ENCODE results near the gene CDC20B.
A peak's percentile ranks its signal among the peaks of the same experiment; 100 is the strongest.
"Not testable (repeated sequence)": the region's sequence is repeated elsewhere in the genome, so short reads cannot be mapped to it uniquely, and the experiment has no call there.

CDC20B gene

DNA sequence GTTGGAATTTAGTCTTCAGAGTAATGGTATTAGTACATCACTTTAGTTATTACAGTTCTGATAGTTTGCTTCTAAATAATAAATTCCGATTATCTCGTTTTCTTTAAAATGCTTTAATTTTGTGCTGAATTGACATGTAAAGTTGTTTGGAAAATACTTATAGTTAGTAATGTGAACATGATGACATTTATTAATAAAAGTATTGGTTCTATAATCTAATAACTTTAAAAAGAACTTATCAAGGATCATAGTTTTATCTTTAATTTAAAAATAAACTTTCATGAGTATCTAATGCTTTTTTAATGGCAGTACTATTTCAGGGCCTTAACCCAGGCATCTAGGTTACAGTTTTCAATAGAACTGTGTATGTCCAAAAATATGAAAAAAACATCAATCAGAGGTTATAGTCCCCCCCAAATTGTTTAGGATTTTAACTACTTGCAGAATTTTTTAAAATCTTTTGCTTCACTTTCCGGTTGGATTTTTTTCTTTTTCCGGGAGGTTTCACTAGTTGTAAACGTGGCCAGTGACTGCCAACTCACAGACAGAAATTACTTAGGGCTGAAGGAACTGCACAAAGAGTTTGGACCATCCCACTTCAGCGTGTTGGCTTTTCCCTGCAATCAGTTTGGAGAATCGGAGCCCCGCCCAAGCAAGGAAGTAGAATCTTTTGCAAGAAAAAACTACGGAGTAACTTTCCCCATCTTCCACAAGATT lies 12.3 kb downstream of the CDC20B start:
- DNase-seq (ENCODE audit: low read depth), result no peak

DNA sequence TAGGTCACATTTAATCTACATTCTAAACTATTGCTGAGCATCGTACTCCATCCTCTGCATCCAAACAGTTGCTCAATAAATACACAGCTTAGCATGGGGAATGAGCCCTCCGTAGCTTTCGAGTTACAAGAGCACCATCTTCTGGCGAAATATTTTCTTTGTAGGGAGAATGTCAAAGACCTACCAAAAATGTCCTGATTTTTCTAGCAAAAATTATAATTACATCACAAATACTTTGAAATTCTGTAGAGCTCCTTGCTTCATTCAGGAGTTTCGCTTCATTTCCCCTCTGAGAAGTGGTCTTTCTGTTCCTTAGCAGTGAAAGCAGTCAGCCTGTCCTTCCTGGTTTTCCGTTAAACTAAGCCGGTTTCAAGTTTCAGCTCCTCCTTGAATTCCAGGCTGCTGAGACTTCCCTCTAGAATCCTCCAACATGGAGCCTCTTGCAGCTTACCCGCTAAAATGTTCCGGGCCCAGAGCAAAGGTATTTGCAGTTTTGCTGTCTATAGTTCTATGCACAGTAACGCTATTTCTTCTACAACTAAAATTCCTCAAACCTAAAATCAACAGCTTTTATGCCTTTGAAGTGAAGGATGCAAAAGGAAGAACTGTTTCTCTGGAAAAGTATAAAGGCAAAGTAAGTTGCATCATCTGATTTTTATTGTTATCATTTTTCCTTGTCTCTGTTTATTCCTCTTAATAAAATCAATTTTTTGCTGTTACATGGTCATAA lies 13.0 kb downstream of the CDC20B start, which contains the start of gene GPX8:
Gene GPX8 (plus strand): TSS at position 409 of the 730 bp plus-strand sequence. CDS start 22 bp downstream, at position 431.
- DNase-seq (ENCODE audit: low read depth), result no peak

DNA sequence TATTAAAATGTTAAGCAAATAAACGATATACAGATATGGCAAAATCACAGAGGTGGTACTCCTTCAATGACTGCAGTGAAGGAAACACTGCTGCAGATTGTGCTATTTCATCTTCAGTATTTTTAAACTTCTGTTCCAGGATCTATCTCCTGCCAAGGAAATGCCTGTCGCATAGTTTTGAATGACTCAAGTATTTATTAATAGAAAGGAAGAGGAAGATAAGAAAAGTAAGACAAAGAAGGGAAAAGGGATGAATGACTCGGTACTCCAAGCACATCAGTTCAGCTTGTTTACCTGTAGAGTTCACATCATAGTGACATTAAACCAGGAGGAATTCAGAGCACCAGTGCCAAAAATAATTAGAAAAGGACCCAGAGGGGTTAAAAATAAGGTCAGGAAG lies 18.1 kb downstream of the CDC20B start:
- DNase-seq (ENCODE audit: low read depth), result no peak

DNA sequence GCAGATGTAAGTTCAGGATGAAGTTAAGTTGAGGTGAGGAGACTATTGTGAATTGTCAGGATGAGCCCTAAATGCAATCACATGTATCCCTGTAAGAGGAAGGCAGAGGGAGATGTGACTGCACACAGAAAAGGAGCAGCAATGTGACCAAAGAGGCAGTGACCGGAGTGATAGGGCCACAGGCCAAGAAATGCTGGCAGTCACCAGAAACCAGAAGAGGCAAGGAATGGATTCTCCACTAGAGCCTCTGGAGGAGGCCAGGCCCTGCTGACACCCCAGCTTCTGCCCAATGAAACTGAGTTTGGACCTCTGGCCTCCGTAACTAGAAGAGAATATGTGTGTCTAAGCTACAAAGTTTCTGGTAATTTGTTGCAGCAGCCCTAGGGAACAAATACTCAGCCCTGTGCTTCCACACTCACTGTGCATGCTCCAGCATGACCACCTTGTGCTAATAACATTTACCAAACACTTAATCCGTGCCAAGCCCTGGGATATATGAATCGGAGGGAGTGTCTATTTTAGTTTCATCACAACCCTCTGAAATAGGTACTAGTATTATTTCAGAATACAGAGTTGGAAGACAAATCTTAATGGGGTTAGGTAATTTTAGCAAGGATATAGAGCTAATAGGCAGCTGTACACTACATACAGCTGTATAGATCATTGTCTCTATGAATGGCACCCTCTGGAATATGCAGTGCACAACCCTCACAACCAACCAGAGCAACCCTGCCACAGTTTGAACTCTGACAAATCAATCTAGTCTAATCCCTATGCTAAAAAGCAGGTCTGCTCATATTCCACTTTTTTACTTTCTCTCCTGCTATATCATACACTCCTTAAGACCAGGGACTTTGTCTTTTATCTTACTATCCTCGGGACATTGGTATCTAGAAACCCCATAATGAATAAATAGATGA lies 20.8 kb downstream of the CDC20B start:
- DNase-seq (ENCODE audit: low read depth), result no peak

DNA sequence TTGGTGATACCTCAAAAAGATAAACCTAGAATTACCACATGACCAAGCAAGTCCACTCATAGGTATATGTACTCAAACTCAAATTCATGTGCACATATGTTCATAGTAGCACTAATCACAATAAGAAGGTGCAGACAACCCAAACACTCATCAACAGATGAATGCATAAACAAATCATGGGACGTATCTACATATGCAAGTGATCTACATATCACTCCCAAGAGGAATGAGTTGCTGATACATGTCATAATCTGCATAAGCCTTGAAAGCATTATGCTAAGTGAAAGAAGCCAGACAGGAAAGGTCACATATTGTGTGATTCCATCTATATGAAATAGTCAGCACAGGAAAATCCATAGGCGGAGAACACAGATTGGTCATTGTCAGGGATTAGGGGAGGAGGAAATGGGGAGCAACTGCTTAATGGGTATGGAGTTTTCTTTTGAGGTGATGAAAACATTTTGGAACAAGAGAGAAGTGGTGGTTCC lies 23.6 kb downstream of the CDC20B start:
- no peak for DNase-seq (ENCODE audit: low read depth)

DNA sequence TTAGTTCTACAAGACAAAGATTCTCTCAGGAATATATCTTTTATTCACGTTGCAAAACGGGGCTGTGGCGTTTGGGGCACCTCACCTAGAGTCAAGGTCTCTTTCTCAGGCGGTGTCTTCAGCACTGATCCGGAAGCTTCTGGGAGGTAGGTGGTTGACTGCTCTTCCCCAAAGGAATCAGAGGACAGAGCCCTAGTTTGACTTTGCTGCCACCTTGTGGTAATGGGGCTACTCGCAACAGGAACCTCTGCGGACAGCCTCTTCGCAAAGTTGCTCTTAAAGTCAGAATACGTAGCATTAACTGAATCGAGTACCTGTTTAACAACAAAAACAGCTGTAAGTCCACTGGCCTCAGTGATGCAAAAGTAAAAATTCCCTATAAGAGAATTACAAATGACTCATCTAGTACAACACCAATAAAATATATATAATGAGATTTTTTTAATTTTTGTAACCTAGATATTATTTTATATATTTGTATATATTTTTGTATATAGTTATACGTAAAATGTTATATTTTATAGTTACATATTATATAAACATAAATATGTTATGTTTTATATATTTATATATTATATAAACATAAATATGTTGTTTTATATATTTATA lies 26.3 kb downstream of the CDC20B start:
- DNase-seq (ENCODE audit: low read depth), result peak; percentile 48

DNA sequence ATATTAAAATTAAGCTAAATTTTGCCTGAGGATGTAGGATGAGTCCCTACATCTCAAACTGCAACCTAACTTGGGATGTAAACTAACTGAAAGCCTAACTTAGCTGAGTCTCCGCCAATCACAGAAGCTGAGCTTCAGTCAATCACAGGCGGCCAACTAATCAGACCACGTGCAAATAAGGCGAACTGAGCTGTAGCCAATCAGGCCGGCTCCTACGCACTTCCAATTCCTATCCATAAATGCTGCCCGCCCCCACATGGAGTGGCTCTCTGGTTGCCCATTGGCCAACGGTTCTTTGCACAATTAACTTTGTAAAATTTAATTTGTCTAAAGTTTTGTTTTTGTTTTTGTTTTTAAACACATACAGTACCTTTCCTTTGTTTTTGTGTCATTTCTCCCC lies 26.9 kb downstream of the CDC20B start:
- DNase-seq (ENCODE audit: low read depth), result no peak

DNA sequence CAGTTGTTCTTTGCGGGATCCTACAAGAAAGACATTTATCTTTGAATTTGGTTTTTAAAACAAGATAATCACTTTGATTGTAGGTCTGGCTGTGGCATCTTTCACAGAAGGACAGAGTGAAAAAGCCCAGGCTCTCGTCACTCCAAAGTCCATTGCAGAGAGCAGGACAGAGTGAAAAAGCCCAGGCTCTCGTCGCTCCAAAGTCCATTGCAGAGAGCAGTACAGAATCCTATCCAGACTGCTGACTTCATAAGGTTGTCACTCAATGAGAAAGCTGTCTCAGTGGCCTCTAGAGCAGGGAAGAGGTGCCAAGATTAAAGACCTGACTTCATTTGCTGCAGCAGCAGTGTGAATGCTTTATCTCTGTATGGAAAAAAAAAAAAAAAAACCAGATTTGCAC lies 29.4 kb downstream of the CDC20B start:
- DNase-seq (ENCODE audit: low read depth), result no peak

DNA sequence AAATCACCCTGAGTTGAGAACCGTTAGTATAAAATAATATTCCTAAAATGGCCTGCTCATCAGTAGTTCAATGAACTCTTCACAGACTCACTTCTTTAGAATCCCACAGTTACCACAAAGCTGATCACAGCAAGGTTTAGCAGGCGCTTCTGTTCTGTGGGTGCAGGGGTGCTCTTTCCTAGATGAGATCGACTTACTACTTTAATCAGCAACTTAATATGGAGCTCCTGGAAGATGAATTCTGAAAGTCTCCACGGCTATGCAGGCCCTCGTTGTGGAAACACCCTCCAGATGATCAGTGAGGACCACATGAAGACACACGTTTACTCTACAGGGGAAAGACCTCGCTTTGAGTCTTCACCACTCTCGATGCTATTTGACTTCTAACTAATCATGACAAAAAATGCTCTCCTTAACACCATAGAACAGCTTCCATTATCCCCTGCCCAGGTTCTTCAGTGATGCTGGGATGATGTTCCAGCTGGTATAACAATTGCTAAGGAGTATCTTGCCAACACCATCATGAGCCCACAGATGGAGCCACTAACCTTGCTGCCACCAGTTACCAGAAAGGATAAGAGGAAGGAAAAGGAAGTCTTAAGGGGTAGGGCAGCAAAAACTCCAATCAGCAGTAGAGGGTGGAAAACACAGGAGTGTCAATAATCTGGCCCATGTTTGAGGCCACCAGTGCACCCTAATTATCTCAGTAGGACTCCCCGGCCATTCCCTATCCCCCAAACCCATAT lies 30.9 kb downstream of the CDC20B start:
- DNase-seq (ENCODE audit: low read depth), result no peak

DNA sequence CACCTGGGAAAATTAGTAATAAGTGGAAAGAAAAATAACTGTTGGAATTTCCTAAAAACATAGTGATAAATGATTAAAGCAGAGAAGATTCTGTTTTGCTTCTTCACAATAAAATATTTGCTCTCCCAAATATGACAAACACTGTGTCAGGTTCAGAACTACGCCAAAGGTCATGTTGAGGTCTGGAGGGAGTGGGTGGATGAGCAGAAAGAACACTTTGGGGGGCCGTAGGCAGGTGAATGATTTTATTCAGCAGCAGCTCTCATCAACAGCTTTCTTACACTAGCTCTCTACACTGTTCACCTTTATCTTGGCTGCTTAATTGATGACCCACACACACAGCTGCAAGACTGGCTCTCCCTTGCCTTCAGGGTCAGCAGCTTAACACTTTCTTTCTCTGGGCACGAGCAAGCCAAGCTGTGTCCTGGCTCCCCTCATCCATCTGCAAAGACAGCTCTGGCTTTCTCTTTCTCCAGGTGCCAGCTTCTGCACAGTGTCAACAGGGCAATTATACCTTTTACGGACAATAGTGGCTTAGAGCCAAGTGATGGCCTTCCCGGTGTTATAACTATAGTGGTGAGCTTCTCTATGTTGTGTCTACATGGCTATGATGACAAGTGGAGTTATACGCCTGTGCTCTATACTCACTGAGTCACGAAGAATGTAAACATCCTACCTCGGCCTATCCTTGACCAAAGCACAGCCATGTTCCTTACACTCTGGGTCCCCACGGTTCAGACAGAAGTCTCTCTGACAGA lies 31.9 kb downstream of the CDC20B start:
- DNase-seq (ENCODE audit: low read depth), result no peak

DNA sequence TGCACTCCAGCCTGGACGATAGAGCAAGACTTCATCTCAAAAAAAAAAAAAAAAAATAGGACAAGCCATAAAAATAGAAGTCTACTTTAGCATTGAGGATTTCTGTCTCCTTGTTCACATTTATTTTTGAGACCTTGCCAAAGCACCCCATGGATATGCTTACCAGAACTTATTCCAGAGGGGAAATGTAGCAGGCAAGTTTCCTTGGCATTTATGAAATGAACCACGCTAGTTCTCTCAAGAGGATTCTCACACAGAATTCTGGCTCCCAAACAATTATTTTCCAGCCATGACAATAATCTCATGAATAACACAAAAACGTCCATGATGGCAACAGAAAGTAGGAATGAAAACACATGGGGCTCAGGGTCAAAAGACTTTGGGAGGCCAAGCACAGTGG lies 36.5 kb downstream of the CDC20B start:
- DNase-seq (ENCODE audit: low read depth), result no peak

DNA sequence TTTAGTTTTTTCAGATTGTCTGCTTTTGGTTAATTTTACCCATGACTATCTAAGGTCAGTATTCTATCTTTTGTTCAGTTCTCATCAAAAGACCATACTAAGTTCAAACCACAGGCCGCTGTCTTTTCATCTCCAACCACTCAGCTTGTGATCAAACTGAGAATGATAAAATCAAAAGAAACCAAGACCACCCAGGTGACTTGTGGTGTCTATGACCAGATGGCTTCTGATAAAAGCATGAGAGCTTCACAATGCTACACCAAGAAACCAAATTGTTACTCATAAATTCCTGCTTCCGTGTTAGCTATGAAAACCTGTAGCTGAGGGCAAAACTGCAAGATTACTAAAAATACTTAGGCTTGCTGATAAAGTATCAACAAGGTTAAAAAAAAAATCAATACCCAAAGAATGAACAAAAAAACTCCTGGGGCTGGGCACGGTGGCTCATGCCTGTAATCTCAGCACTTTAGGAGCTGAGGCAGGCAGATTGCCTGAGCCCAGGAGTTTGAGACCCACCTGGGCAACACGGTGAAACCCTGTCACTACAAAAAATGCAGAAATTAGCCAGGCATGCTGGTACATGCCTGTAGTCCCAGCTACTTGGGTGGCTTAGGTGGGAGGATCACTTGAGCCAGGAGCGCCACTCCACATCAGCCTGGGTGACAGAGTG lies 38.8 kb downstream of the CDC20B start:
- no peak for DNase-seq (ENCODE audit: low read depth)

DNA sequence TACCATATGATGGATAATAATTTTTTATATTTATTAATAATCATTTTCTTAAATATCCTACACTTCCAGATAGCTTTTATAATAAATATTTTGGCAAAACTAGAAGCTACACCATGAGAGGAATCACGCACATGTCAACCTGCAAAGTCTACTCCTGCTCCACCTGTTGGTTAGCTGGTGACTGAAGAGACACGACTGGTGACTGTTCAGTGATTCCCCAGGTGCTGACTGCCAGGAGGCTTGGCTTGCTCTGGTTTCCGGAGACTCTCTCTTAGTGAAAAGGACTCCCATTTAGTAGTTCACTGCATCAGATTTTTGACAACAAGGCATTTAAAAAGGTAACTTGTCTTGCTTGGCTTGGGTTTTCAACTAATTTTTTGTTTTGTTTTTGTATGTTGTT lies 49.6 kb downstream of the CDC20B start:
- DNase-seq (ENCODE audit: low read depth), result no peak

DNA sequence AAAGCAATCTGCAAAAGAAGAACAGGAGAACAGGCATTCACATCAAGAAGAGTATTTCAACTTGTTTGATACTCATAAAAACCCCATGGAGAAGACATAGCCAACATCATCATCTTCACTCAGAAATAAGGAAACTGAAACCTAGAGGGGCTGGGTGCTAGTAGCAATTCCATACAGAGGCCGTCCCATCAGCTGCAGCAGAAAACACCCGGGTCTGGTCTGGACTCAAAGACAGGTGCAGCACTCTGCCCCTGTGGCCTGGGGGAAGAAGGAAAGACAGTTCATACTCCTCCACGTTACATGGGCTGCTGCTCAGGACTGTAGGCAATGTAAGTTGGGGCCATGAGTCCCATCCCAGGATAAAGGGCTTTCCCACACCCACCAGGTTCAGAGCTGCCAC lies 58.9 kb downstream of the CDC20B start:
- no peak for DNase-seq (ENCODE audit: low read depth)

DNA sequence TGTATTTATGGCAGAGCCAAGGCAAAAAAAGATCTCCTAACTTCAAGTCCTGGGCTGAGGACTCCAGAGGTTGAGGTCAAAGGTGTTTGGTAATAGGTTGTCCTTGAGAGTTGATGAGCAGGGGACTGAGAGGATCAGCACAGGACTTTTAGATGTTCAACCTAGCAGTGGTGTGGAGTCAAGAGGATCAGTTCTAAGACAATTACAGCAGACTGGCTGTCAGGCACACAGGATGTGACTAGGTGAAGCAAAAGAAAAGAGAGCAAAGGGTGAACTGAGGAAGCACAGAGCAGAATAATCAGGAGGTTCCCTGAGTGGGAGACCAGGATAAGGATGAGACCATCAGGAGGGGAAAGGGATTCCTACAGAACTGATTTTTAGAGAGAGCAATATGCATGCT lies 59.6 kb downstream of the CDC20B start:
- no peak for DNase-seq (ENCODE audit: low read depth)

DNA sequence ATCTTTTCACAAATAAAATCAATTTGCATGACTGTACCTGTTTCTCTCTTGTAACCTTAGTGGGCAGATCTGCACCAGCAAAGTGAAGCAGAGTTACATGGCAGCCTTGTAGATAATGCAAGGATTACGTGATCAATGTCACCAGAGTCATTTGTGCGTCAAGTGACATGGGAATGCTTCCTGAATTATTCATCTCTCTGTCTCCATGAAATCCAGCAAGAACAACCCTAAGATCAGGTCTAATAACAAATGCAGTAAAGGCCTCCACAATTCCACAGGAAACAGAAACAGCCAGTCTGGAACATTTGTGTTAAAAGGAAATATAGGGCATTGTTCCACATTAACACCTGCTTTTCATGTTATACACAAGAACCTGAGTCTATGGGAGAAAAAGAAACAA lies 62.8 kb downstream of the CDC20B start:
- no peak for DNase-seq (ENCODE audit: low read depth)

DNA sequence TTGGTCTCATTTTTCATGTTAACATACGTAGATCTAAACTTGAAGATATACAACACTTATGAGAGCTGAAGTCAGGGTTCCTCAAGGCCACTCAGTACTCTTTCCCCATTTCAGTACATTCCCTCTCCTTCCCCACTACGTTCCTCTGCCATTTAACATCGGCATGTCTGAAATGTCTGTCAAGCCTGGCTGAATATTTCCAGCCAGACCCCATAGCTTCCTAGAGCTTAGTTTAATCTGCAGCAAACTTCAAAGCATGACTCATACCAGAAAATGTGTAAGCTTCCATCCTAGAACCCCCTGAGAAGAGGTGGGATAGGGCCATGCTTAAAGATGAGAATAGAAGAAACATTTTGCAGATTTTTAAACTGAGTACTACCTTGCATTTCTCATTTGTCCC lies 64.3 kb downstream of the CDC20B start:
- no peak for DNase-seq (ENCODE audit: low read depth)

DNA sequence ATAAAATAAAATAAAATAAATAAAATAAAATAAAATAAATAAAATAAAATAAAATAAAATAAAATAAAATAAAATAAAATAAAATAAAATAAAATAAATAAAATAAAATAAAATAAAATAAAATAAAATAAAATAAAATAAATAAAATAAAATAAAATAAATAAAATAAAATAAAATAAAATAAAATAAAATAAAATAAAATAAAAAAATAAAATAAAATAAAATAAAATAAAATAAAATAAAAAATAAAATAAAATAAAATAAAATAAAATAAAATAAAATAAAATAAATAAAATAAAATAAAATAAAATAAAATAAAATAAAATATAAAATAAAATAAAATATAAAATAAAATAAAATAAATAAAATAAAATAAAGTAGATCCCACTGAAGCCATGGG lies 67.0 kb downstream of the CDC20B start:
- not testable (repeated sequence) for DNase-seq (ENCODE audit: low read depth)

DNA sequence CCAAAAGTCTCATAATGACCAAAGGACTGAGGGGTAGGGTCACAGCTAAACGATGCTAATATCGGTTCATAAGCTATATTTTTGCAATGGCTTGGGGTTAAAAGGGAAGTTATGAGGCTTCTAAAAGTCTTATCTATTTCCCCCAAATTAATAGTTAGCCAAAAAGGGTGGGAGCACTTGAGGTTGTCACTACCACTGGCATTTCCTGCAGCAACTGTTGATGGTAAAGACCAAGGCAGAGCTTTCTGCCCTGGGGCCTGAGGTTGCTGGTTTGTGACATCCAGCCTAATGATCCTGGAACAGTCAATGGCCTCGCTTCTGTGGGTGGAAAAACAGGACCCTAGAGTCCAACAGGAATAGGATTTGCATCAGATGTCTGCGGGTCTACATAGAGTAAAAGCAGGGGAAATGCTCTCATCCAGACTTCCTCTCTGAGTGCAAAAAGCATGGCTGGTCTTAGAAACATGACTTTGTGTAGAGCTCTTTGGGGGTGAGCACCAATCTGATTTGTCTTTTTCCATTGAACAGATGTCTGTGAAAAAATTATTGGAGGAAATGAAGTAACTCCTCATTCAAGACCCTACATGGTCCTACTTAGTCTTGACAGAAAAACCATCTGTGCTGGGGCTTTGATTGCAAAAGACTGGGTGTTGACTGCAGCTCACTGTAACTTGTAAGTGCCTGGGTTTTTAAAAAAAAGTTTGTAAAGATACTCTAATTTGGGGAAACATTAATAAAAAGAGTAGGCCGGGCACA lies 67.9 kb downstream of the CDC20B start:
- no peak for DNase-seq (ENCODE audit: low read depth)
